ENCODE measurements around the gene RRN3. TPM values are rescaled to one million over a fixed set of nuclear protein-coding genes. Genes with fewer than 3 reads are reported as not detected.
A peak's percentile ranks its signal among the peaks of the same experiment; 100 is the strongest.
"Not testable (repeated sequence)": the region's sequence is repeated elsewhere in the genome, so short reads cannot be mapped to it uniquely, and the experiment has no call there.

Gene RRN3
- total RNA-seq, 8 experiments from 2014 or later, result 35.9 to 52.2 (median 44.6) TPM

- in situ Hi-C loops (cut with MboI; ENCODE audit: low pct_unique_long_range_greater_than_20kb in 2 of 9, low sequenced_read_pairs in 9 of 9, unreplicated experiment in 9 of 9), result no loop called here
- no peak overlapping the region for H3K27ac ChIP-seq
- ATAC-seq (replicated peaks in 6 of 8), result peak in 1 of 8 experiments; percentile 8
- 60 to 100% (median 92%) methylated on average over 2 to 7 of the region's 15 CpGs; no CpG with 5 or more reads in 3 of the 10 experiments for WGBS, 10 experiments
- H3K4me1 ChIP-seq (replicated peaks in 1 of 2), result no peaks in the 10 kb centered on the region
- no peak overlapping the region for H3K4me3 ChIP-seq
Measured at GRCh38 chr16:15035163-15035729, 58.8 kb downstream of the RRN3 start.

- in situ Hi-C loops (cut with MboI; ENCODE audit: low pct_unique_long_range_greater_than_20kb in 2 of 9, low sequenced_read_pairs in 9 of 9, unreplicated experiment in 9 of 9), result no loop called here
- H3K4me3 ChIP-seq, result no peak overlapping the region
- 57 to 98% (median 79%) methylated on average over 1 to 8 of the region's 23 CpGs; no CpG with 5 or more reads in 2 of the 10 experiments for WGBS, 10 experiments
- no peak overlapping the region for H3K27ac ChIP-seq
- H3K4me1 ChIP-seq (replicated peaks in 1 of 2), result peaks cover 0 to 4% of the 10 kb centered on the region in 2 donors
- ATAC-seq (replicated peaks in 6 of 8), result peak in 4 of 8 experiments; percentile 20 to 97 (median 58)
Measured at GRCh38 chr16:15034266-15035162, 59.6 kb downstream of the RRN3 start.

- Histone ChIP-seq H3K27ac (no peak overlapping the region), H3K4me1 (replicated peaks in 1 of 2) (peaks cover 0 to 4% of the 10 kb centered on the region in 2 donors), H3K4me3 (no peak overlapping the region)
- in situ Hi-C loops (cut with MboI; ENCODE audit: low pct_unique_long_range_greater_than_20kb in 2 of 9, low sequenced_read_pairs in 9 of 9, unreplicated experiment in 9 of 9), result no loop called here
- WGBS, 10 experiments, result 43 to 100% (median 87%) methylated on average over 1 to 8 of the region's 14 CpGs; no CpG with 5 or more reads in 5 of the 10 experiments
- ATAC-seq (replicated peaks in 6 of 8), result no peak
Measured at GRCh38 chr16:15033309-15033707, 60.8 kb downstream of the RRN3 start.

- no peak overlapping the region for H3K4me3 ChIP-seq
- 60 to 94% (median 75%) methylated on average over 2 to 9 of the region's 13 CpGs; no CpG with 5 or more reads in 1 of the 10 experiments for WGBS, 10 experiments
- no peak for ATAC-seq (replicated peaks in 6 of 8)
- in situ Hi-C loops (cut with MboI; ENCODE audit: low pct_unique_long_range_greater_than_20kb in 2 of 9, low sequenced_read_pairs in 9 of 9, unreplicated experiment in 9 of 9), result no loop called here
- peaks cover 0 to 4% of the 10 kb centered on the region in 2 donors for H3K4me1 ChIP-seq (replicated peaks in 1 of 2)
- no peak overlapping the region for H3K27ac ChIP-seq
Measured at GRCh38 chr16:15032547-15033308, 61.3 kb downstream of the RRN3 start.

GRCh38 chr16:15031586-15031985 is 62.5 kb downstream of the RRN3 start:
- Histone ChIP-seq H3K27ac (no peak overlapping the region), H3K4me1 (replicated peaks in 1 of 2) (peaks cover 0 to 4% of the 10 kb centered on the region in 2 donors), H3K4me3 (no peak overlapping the region)
- in situ Hi-C loops (cut with MboI; ENCODE audit: low pct_unique_long_range_greater_than_20kb in 2 of 9, low sequenced_read_pairs in 9 of 9, unreplicated experiment in 9 of 9), result no loop called here
- 80 to 100% (median 95%) methylated on average over 1 to 8 of the region's 8 CpGs; no CpG with 5 or more reads in 2 of the 10 experiments for WGBS, 10 experiments
- ATAC-seq (replicated peaks in 6 of 8), result no peak

- H3K27ac ChIP-seq, result no peak overlapping the region
- ATAC-seq (replicated peaks in 6 of 8), result no peak
- peaks cover 0 to 4% of the 10 kb centered on the region in 2 donors for H3K4me1 ChIP-seq (replicated peaks in 1 of 2)
- whole genome bisulfite sequencing, 10 experiments, result 100% methylated on average over 2 of the region's 2 CpGs; no CpG with 5 or more reads in 7 of the 10 experiments
- in situ Hi-C loops (cut with MboI; ENCODE audit: low pct_unique_long_range_greater_than_20kb in 2 of 9, low sequenced_read_pairs in 9 of 9, unreplicated experiment in 9 of 9), result no loop called here
- no peak overlapping the region for H3K4me3 ChIP-seq
Measured at GRCh38 chr16:15031179-15031578, 62.9 kb downstream of the RRN3 start.

- H3K4me3 ChIP-seq; in situ Hi-C loops (cut with MboI; ENCODE audit: low pct_unique_long_range_greater_than_20kb in 2 of 9, low sequenced_read_pairs in 9 of 9, unreplicated experiment in 9 of 9); H3K4me1 ChIP-seq (replicated peaks in 1 of 2): not testable (repeated sequence)
- 6 to 89% (median 45%) methylated on average over 2 to 5 of the region's 6 CpGs; no CpG with 5 or more reads in 7 of the 10 experiments for WGBS, 10 experiments
- peak overlapping the region in 1 of 2 donors; percentile 50 for H3K27ac ChIP-seq
- peak in 5 of 8 experiments; percentile 55 to 61 (median 57) for ATAC-seq (replicated peaks in 6 of 8)
Measured at GRCh38 chr16:15029749-15030148, 64.3 kb downstream of the RRN3 start.

DNA sequence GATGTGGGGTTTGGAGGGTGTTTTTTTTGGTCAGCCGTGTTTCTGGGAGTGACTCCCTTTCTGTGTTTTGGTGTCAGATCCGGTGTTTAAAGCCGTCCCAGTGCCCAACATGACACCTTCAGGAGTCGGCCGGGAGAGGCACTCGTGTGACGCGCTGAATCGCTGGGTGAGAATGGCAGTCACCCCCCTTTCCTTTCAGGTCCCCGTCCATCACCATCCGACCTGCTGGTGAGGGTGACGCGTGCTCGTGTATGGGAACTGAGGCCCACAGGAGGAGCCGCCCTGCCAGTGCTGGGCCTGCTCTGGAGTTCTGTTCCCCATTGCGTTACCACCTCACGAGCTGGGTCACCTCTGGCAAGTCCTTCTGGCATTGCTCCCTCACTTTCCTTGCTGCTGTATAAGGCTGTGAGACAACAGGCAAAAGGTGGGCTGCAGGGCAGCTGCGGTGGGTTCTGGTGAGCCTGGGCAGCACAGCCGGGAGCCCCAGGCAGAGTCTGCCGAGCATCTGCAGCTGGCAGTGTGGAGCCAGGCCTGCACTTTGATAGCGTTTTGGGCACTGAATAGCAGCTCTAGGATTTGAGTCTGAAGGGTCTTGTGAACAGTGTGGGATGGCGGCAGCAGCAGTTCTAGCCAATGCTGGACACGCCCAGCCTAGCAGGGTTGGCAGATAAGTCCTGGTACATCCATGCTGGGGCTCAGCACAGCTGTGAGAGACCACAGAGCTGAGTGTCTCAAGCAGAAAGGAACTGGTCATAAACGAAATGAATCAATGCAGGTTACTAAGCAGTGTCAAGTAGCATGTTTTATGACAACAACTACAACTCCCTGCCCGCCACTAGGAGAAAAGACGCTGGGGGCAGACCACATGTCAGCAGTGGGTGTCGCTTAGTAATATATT is 65.0 kb downstream of the RRN3 start:
- H3K4me3 ChIP-seq; in situ Hi-C loops (cut with MboI; ENCODE audit: low pct_unique_long_range_greater_than_20kb in 2 of 9, low sequenced_read_pairs in 9 of 9, unreplicated experiment in 9 of 9); H3K4me1 ChIP-seq (replicated peaks in 1 of 2): not testable (repeated sequence)
- peak; percentile 22 to 88 (median 70) for ATAC-seq (replicated peaks in 6 of 8)
- 29 to 100% (median 88%) methylated on average over 1 to 16 of the region's 27 CpGs; no CpG with 5 or more reads in 3 of the 10 experiments for WGBS, 10 experiments
- H3K27ac ChIP-seq, result peak overlapping the region in 1 of 2 donors; percentile 54

DNA sequence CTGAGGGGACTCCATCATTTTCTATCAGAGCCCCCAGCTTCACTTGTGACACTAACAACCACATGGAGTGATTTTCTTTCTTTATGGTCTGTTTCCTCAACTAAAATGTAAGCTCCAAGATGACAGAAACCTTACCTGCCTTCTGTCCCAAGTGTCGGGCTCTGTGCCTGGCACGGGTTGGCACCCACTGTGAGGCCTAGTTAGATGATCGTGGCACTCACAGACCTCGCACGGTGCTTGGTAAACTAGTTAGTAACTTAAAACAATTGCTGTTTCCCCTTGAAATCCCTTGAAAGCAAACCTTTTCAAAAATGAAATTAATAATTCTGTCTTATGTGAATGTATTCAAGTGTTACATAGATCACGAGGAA is 65.7 kb downstream of the RRN3 start:
- not testable (repeated sequence) for ATAC-seq (replicated peaks in 6 of 8)

GRCh38 chr16:15027503-15028344 is 66.3 kb downstream of the RRN3 start:
- in situ Hi-C loops (cut with MboI; ENCODE audit: low pct_unique_long_range_greater_than_20kb in 2 of 9, low sequenced_read_pairs in 9 of 9, unreplicated experiment in 9 of 9); H3K27ac ChIP-seq; H3K4me1 ChIP-seq (replicated peaks in 1 of 2); H3K4me3 ChIP-seq: not testable (repeated sequence)
- WGBS, 10 experiments, result 65 to 97% (median 85%) methylated on average over 5 to 14 of the region's 29 CpGs
- ATAC-seq (replicated peaks in 6 of 8), result peak in 1 of 8 experiments; percentile 4

More for the DNA sequence above, 65.7 kb downstream of the RRN3 start:
- H3K27ac ChIP-seq; in situ Hi-C loops (cut with MboI; ENCODE audit: low pct_unique_long_range_greater_than_20kb in 2 of 9, low sequenced_read_pairs in 9 of 9, unreplicated experiment in 9 of 9); H3K4me3 ChIP-seq; H3K4me1 ChIP-seq (replicated peaks in 1 of 2): not testable (repeated sequence)
- WGBS, 10 experiments, result 44 to 100% (median 91%) methylated on average over 1 to 6 of the region's 6 CpGs; no CpG with 5 or more reads in 1 of the 10 experiments

DNA sequence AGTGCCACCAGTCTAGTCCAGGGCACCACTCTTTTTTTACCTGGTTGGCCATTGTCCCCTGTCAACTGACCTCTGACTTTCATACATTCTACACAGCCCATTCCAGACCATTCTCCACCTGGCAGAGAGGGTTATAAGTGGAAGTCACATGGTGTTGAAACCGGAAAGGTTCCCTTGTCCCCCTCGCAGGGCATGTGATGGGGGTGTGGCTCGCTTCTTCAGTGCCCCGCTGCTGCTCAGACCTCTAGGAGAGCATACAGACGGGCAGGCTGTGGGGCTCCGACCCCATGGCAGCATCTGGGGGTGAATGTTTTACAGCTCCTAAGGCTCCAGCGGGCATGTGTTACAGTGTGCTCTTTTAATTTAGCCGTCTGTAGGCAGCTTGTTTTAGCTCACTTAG is 67.0 kb downstream of the RRN3 start:
- WGBS, 10 experiments, result 60% methylated on average over 1 of the region's 8 CpGs; no CpG with 5 or more reads in 9 of the 10 experiments
- in situ Hi-C loops (cut with MboI; ENCODE audit: low pct_unique_long_range_greater_than_20kb in 2 of 9, low sequenced_read_pairs in 9 of 9, unreplicated experiment in 9 of 9); H3K27ac ChIP-seq; ATAC-seq (replicated peaks in 6 of 8); H3K4me1 ChIP-seq (replicated peaks in 1 of 2); H3K4me3 ChIP-seq: not testable (repeated sequence)

Measured in motor neuron (in vitro differentiated cells).